Measurements from ENCODE around the gene PCGF3. TPM values are rescaled to one million over a fixed set of nuclear protein-coding genes. Genes with fewer than 3 reads are reported as not detected.

Gene PCGF3
- 18.0 and 18.7 TPM in 2 replicates for total RNA-seq (2014; rRNA removed; shearing (Covaris generic); ENCODE audit: low replicate concordance)

- peak within 1 kb of the TSS; percentile 48 for H3K27ac ChIP-seq (ENCODE audit: low read length)
- peaks cover 39% of the 10 kb centered on the region for H3K79me2 ChIP-seq (ENCODE audit: low read length)
- peaks cover 11% of the 10 kb centered on the region for H3K4me1 ChIP-seq (ENCODE audit: low read length)
- H3K9me3 ChIP-seq (ENCODE audit: low read length): no peaks in the 10 kb centered on the region
- H3K4me3 ChIP-seq (ENCODE audit: low read length): peak within 1 kb of the TSS; percentile 70
- H3K9ac ChIP-seq (ENCODE audit: low read length): peak within 1 kb of the TSS; percentile 84
- peak within 1 kb of the TSS; percentile 63 for H3K4me2 ChIP-seq (ENCODE audit: low read depth, low read length, poor library complexity, severe bottlenecking)
- peak within 1 kb of the TSS; percentile 40 for H2AFZ ChIP-seq (ENCODE audit: low read length)
- peak; percentile 99 for DNase-seq
- H3K27me3 ChIP-seq (ENCODE audit: low read length): no peaks in the 10 kb centered on the region
- H3K9me2 ChIP-seq (replicated peaks; ENCODE audit: insufficient read depth, low read length): no peaks in the 10 kb centered on the region
- no peaks in the 10 kb centered on the region for H3K36me3 ChIP-seq (ENCODE audit: insufficient read depth, low read length)
- no peaks in the 10 kb centered on the region for H4K20me1 ChIP-seq (ENCODE audit: insufficient read depth, low read depth, low read length)
Measured at GRCh38 chr4:705278-706082, at the start of gene PCGF3. TSS of gene PCGF3 (plus strand) at chr4:705832. CDS start at chr4:733681, 27,849 bp downstream.

GRCh38 chr4:656436-657337, 48.9 kb upstream of the PCGF3 start:
- Histone ChIP-seq H3K9ac (ENCODE audit: low read length) (no peak overlapping the region), H3K4me3 (ENCODE audit: low read length) (no peak overlapping the region), H3K36me3 (ENCODE audit: insufficient read depth, low read length) (no peaks in the 10 kb centered on the region), H2AFZ (ENCODE audit: low read length) (no peak overlapping the region), H3K9me2 (replicated peaks; ENCODE audit: insufficient read depth, low read length) (no peaks in the 10 kb centered on the region), H3K79me2 (ENCODE audit: low read length) (no peaks in the 10 kb centered on the region), H4K20me1 (ENCODE audit: insufficient read depth, low read depth, low read length) (no peaks in the 10 kb centered on the region), H3K4me2 (ENCODE audit: low read depth, low read length, poor library complexity, severe bottlenecking) (no peak overlapping the region), H3K4me1 (ENCODE audit: low read length) (no peaks in the 10 kb centered on the region), H3K9me3 (ENCODE audit: low read length) (no peaks in the 10 kb centered on the region), H3K27me3 (ENCODE audit: low read length) (no peaks in the 10 kb centered on the region), H3K27ac (ENCODE audit: low read length) (no peak overlapping the region)
- no peak for DNase-seq

- no peak overlapping the region for H3K9ac ChIP-seq (ENCODE audit: low read length)
- no peaks in the 10 kb centered on the region for H3K36me3 ChIP-seq (ENCODE audit: insufficient read depth, low read length)
- DNase-seq: no peak
- H3K9me2 ChIP-seq (replicated peaks; ENCODE audit: insufficient read depth, low read length): no peaks in the 10 kb centered on the region
- no peaks in the 10 kb centered on the region for H3K27me3 ChIP-seq (ENCODE audit: low read length)
- H3K4me2 ChIP-seq (ENCODE audit: low read depth, low read length, poor library complexity, severe bottlenecking): no peak overlapping the region
- no peaks in the 10 kb centered on the region for H3K4me1 ChIP-seq (ENCODE audit: low read length)
- no peak overlapping the region for H3K27ac ChIP-seq (ENCODE audit: low read length)
- H4K20me1 ChIP-seq (ENCODE audit: insufficient read depth, low read depth, low read length): no peaks in the 10 kb centered on the region
- no peak overlapping the region for H3K4me3 ChIP-seq (ENCODE audit: low read length)
- no peaks in the 10 kb centered on the region for H3K9me3 ChIP-seq (ENCODE audit: low read length)
- H2AFZ ChIP-seq (ENCODE audit: low read length): no peak overlapping the region
- no peaks in the 10 kb centered on the region for H3K79me2 ChIP-seq (ENCODE audit: low read length)
Measured at GRCh38 chr4:657338-657833, 48.2 kb upstream of the PCGF3 start.

GRCh38 chr4:657834-658667, 47.6 kb upstream of the PCGF3 start:
- Histone ChIP-seq H3K27me3 (ENCODE audit: low read length) (no peaks in the 10 kb centered on the region), H3K9me2 (replicated peaks; ENCODE audit: insufficient read depth, low read length) (no peaks in the 10 kb centered on the region), H3K9me3 (ENCODE audit: low read length) (no peaks in the 10 kb centered on the region), H3K4me2 (ENCODE audit: low read depth, low read length, poor library complexity, severe bottlenecking) (no peak overlapping the region), H3K4me1 (ENCODE audit: low read length) (no peaks in the 10 kb centered on the region), H3K4me3 (ENCODE audit: low read length) (no peak overlapping the region), H3K9ac (ENCODE audit: low read length) (no peak overlapping the region), H4K20me1 (ENCODE audit: insufficient read depth, low read depth, low read length) (no peaks in the 10 kb centered on the region), H3K27ac (ENCODE audit: low read length) (no peak overlapping the region), H2AFZ (ENCODE audit: low read length) (no peak overlapping the region), H3K79me2 (ENCODE audit: low read length) (no peaks in the 10 kb centered on the region), H3K36me3 (ENCODE audit: insufficient read depth, low read length) (no peaks in the 10 kb centered on the region)
- DNase-seq: no peak

- no peak overlapping the region for H3K4me2 ChIP-seq (ENCODE audit: low read depth, low read length, poor library complexity, severe bottlenecking)
- H4K20me1 ChIP-seq (ENCODE audit: insufficient read depth, low read depth, low read length): no peaks in the 10 kb centered on the region
- no peak overlapping the region for H3K9ac ChIP-seq (ENCODE audit: low read length)
- H3K27ac ChIP-seq (ENCODE audit: low read length): no peak overlapping the region
- DNase-seq: no peak
- no peak overlapping the region for H2AFZ ChIP-seq (ENCODE audit: low read length)
- no peak overlapping the region for H3K4me3 ChIP-seq (ENCODE audit: low read length)
- no peaks in the 10 kb centered on the region for H3K79me2 ChIP-seq (ENCODE audit: low read length)
- H3K36me3 ChIP-seq (ENCODE audit: insufficient read depth, low read length): no peaks in the 10 kb centered on the region
- H3K9me2 ChIP-seq (replicated peaks; ENCODE audit: insufficient read depth, low read length): no peaks in the 10 kb centered on the region
- no peaks in the 10 kb centered on the region for H3K4me1 ChIP-seq (ENCODE audit: low read length)
- H3K27me3 ChIP-seq (ENCODE audit: low read length): no peaks in the 10 kb centered on the region
- no peaks in the 10 kb centered on the region for H3K9me3 ChIP-seq (ENCODE audit: low read length)
Measured at GRCh38 chr4:658681-659667, 46.7 kb upstream of the PCGF3 start.

GRCh38 chr4:659851-660250, 45.8 kb upstream of the PCGF3 start:
- H3K27ac ChIP-seq (ENCODE audit: low read length): no peak overlapping the region
- no peak overlapping the region for H2AFZ ChIP-seq (ENCODE audit: low read length)
- H3K79me2 ChIP-seq (ENCODE audit: low read length): no peaks in the 10 kb centered on the region
- no peaks in the 10 kb centered on the region for H3K36me3 ChIP-seq (ENCODE audit: insufficient read depth, low read length)
- no peaks in the 10 kb centered on the region for H3K27me3 ChIP-seq (ENCODE audit: low read length)
- no peaks in the 10 kb centered on the region for H4K20me1 ChIP-seq (ENCODE audit: insufficient read depth, low read depth, low read length)
- H3K4me1 ChIP-seq (ENCODE audit: low read length): no peaks in the 10 kb centered on the region
- no peak overlapping the region for H3K9ac ChIP-seq (ENCODE audit: low read length)
- H3K4me2 ChIP-seq (ENCODE audit: low read depth, low read length, poor library complexity, severe bottlenecking): no peak overlapping the region
- no peaks in the 10 kb centered on the region for H3K9me2 ChIP-seq (replicated peaks; ENCODE audit: insufficient read depth, low read length)
- DNase-seq: no peak
- H3K4me3 ChIP-seq (ENCODE audit: low read length): no peak overlapping the region
- H3K9me3 ChIP-seq (ENCODE audit: low read length): no peaks in the 10 kb centered on the region

- Histone ChIP-seq H3K36me3 (ENCODE audit: insufficient read depth, low read length) (no peaks in the 10 kb centered on the region), H3K79me2 (ENCODE audit: low read length) (no peaks in the 10 kb centered on the region), H2AFZ (ENCODE audit: low read length) (no peak overlapping the region), H3K9me3 (ENCODE audit: low read length) (no peaks in the 10 kb centered on the region), H3K27me3 (ENCODE audit: low read length) (no peaks in the 10 kb centered on the region), H3K9ac (ENCODE audit: low read length) (no peak overlapping the region), H4K20me1 (ENCODE audit: insufficient read depth, low read depth, low read length) (no peaks in the 10 kb centered on the region), H3K4me1 (ENCODE audit: low read length) (no peaks in the 10 kb centered on the region), H3K9me2 (replicated peaks; ENCODE audit: insufficient read depth, low read length) (no peaks in the 10 kb centered on the region), H3K27ac (ENCODE audit: low read length) (no peak overlapping the region), H3K4me2 (ENCODE audit: low read depth, low read length, poor library complexity, severe bottlenecking) (no peak overlapping the region), H3K4me3 (ENCODE audit: low read length) (no peak overlapping the region)
- no peak for DNase-seq
Measured at GRCh38 chr4:660401-660800, 45.2 kb upstream of the PCGF3 start.

Data from Karpas-422 (cell line).